Lower lobe of right lung (tissue), 2 donors: Measurements from ENCODE around the gene SORL1-AS1.
"Not testable (repeated sequence)": the region's sequence is repeated elsewhere in the genome, so short reads cannot be mapped to it uniquely, and the experiment has no call there.

Experiments
- ATAC-seq, 2 donors: fragments of 200-7000 bp; cut with Tn5 transposase; one replicate each; pipeline ENCODE4 v1.9.1; 2020 to 2022; ENCODE audit warnings: mild to moderate bottlenecking in 2 of 2, moderate library complexity in 2 of 2
- DNase-seq: peaks from one replicate; pipeline ENCODE4 v3.0.0-alpha.2; 2020
- H3K27ac ChIP-seq: fragments of 200-600 bp; one replicate; pipeline ENCODE4 v1.8.0; 2022
- H3K27me3 ChIP-seq: fragments of 200-600 bp; one replicate; pipeline ENCODE4 v1.8.0; 2022; ENCODE audit warnings: low read depth
- H3K36me3 ChIP-seq: fragments of 200-600 bp; one replicate; pipeline ENCODE4 v1.8.0; 2022; ENCODE audit warnings: mild to moderate bottlenecking
- H3K4me1 ChIP-seq: fragments of 200-600 bp; one replicate; pipeline ENCODE4 v1.8.0; 2022
- H3K4me3 ChIP-seq: fragments of 200-600 bp; one replicate; pipeline ENCODE4 v1.8.0; 2022; ENCODE audit warnings: mild to moderate bottlenecking
- H3K9me3 ChIP-seq: fragments of 200-600 bp; one replicate; pipeline ENCODE4 v1.8.0; 2022
- CTCF ChIP-seq: fragments of 200-600 bp; IDR thresholded peaks from one replicate; pipeline ENCODE4 v1.8.0; 2022; ENCODE audit warnings: antibody characterized with exemption, mild to moderate bottlenecking
- intact Hi-C: fragments of 100-400 bp; cut with DNase I; formaldehyde crosslinking; loops from one replicate; pipeline ENCODE4 v1.11.0; 2022
- donor health status: DM: no; HTN: yes; CAD: no; lungs with severe emphysema.

SORL1-AS1 gene

GRCh38 chr11:121486054-121486453, 33.3 kb upstream of the SORL1-AS1 start:
- no peak for ATAC-seq
- Histone ChIP-seq H3K4me3 (no peak overlapping the region), H3K27ac (no peak overlapping the region), H3K27me3 (no peaks in the 10 kb centered on the region), H3K9me3 (no peaks in the 10 kb centered on the region), H3K4me1 (peaks cover 23% of the 10 kb centered on the region), H3K36me3 (peaks cover 18% of the 10 kb centered on the region)
- intact Hi-C loops: no loop called here
- no peak for DNase-seq
- TF ChIP-seq CTCF: no peak

DNA sequence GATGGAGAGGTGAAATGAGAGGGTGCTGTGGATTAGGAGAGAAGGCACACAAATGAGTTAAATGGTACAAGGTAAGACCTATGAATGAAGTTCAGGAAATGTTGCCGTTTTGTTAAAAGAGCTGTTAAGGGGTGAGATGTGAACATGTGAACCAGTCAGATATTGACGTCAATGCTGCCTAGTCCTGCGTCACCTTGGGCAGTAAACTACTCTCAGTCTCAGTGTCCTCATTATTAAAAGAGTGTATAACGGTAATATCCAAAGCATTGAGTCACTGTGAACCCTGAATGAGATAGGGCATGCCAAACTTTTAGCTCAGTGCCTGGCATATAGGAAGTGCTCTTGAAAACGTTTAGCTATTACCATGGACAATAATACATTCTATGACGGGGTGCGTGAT, 32.4 kb upstream of the SORL1-AS1 start:
- DNase-seq: no peak
- no peak for TF ChIP-seq CTCF
- intact Hi-C loops: no loop called here
- H3K36me3 ChIP-seq: peaks cover 16% of the 10 kb centered on the region
- ATAC-seq: no peak
- H3K27me3 ChIP-seq: no peaks in the 10 kb centered on the region
- H3K9me3 ChIP-seq: no peaks in the 10 kb centered on the region
- no peak overlapping the region for H3K4me3 ChIP-seq
- H3K4me1 ChIP-seq: peaks cover 23% of the 10 kb centered on the region
- H3K27ac ChIP-seq: no peak overlapping the region

DNA sequence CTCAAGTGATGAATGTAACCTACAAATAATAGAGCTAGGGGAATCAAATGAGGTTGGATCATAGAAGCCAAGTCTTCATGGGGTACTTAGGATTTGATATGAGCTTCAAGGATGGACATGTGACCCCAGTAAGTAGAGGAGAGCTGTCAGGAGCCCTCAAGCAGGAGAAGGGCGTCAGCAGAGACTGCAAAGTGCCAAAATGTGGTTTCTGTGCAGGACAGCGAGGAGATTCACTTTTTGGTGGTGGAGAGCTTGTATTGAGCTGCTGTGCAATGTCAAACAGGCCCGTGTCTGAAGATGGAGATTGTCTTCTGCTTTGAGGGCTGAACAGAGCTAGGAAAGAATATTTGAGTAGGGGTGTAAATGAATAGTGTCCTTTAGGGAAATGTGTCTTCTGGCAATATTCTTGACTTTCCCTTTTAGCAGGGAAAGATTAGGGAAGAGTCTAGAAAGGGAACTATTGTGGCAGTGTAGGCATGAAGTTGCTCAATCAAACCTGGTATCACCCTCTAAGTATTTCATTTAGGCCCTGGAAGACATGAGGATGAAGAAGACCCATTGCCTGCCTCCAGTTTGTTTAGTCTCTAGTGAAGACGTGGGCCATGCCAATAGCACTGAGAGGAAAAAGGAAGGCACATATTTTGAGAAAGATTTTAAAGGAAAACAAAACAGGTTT, 31.2 kb upstream of the SORL1-AS1 start:
- ATAC-seq: peak in 1 of 2 donors; percentile 31
- Histone ChIP-seq H3K9me3 (no peaks in the 10 kb centered on the region), H3K27ac (no peak overlapping the region), H3K36me3 (peaks cover 3% of the 10 kb centered on the region), H3K4me1 (peaks cover 29% of the 10 kb centered on the region), H3K4me3 (no peak overlapping the region), H3K27me3 (no peaks in the 10 kb centered on the region)
- no peak for TF ChIP-seq CTCF
- intact Hi-C loops: no loop called here
- no peak for DNase-seq

DNA sequence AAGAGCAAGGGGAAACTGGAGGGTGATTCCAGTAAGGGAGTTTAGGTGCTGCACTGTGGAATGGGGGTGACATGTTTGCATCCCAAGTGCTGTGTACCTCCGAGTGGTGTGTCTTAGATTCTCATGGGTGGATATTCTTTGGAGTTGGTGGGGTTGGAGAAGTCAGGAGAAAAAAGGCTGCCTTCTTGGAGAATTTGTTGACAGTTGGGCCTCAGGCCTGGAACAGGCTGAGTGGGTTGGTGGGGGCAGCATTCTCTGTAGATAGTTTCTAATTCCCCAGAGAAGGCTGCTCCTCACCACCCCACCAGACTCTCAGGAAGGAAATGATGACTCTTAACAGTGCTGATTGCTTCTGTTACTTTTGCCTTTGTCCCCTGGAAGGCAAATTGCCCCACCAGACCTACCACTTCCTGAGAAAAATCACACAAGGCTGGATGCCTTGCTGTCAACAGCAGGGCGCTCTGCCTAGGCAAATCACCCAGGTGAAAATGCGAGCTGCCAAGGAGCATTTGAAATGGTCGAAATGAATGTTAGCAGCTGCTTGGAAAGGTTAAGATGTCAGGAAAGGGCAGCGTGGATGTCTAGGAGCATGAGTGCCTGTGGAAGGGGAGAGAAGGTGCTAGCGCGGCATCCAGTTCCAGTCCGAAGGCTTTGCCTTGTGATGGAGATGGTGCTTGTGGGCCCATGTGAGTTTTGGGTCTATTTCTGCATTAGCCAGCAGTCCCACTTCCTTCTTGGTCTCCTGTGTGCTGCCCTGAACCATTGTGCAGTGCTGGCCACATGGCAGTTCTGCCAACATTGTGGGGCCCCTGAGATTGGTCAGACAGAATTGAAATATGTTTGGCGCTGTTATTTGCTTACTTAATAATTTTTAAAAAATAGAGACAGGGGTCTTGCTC, 29.7 kb upstream of the SORL1-AS1 start:
- Histone ChIP-seq H3K36me3 (no peaks in the 10 kb centered on the region), H3K4me3 (no peak overlapping the region), H3K27me3 (no peaks in the 10 kb centered on the region), H3K27ac (no peak overlapping the region), H3K9me3 (no peaks in the 10 kb centered on the region), H3K4me1 (peaks cover 29% of the 10 kb centered on the region)
- ATAC-seq (peak; percentile 63 to 67), DNase-seq (no peak)
- intact Hi-C loops: no loop called here
- TF ChIP-seq CTCF: no peak

DNA sequence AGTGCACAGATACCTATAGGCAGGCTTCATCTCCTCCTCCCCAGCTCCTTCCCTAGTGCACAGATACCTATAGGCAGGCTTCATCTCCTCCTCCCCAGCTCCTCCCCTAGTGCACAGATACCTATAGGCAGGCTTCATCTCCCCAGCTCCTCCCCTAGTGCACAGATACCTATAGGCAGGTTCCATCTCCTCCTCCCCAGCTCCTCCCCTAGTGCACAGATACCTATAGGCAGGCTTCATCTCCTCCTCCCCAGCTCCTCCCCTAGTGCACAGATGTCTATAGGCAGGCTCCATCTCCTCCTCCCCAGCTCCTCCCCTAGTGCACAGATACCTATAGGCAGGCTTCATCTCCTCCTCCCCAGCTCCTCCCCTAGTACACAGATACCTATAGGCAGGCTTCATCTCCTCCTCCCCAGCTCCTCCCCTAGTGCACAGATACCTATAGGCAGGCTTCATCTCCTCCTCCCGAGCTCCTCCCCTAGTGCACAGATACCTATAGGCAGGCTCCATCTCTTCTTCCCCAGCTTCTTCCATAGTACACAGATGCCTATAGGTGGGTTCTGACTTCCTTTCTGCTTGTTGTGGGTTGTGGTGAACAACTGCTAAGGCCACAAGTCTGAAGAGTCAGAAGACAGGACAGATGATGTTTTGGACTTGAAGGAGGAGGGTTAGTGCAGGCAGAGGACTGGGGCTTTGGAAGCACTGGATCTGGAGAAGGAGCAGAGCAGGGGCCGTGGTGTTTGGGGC, 28.9 kb upstream of the SORL1-AS1 start:
- H3K27me3 ChIP-seq, intact Hi-C loops, H3K9me3 ChIP-seq, H3K4me3 ChIP-seq, H3K27ac ChIP-seq, DNase-seq, H3K36me3 ChIP-seq: not testable (repeated sequence)
- H3K4me1 ChIP-seq: peaks cover 29% of the 10 kb centered on the region
- ATAC-seq: peak; percentile 30 to 49
